Measurements from ENCODE around the gene ZBED5.
"Not testable (repeated sequence)": the region's sequence is repeated elsewhere in the genome, so short reads cannot be mapped to it uniquely, and the experiment has no call there.

The ZBED5 gene

GRCh38 chr11:10829139-10829538, 28.7 kb downstream of the ZBED5 start:
- Histone ChIP-seq H3K27ac (ENCODE audit: low read length) (no peak overlapping the region), H3K9me3 (ENCODE audit: control insufficient read depth in 1 of 2, low read length in 2 of 2) (no peaks in the 10 kb centered on the region), H3K27me3 (ENCODE audit: low read depth, low read length) (no peaks in the 10 kb centered on the region), H3K4me3 (ENCODE audit: low read depth in 1 of 2, low read length in 2 of 2) (no peak overlapping the region), H3K4me1 (ENCODE audit: control insufficient read depth in 1 of 2, insufficient read depth in 2 of 2, low read length in 2 of 2) (no peaks in the 10 kb centered on the region), H3K36me3 (ENCODE audit: control insufficient read depth in 1 of 2, insufficient read depth in 2 of 2, low read length in 2 of 2) (no peaks in the 10 kb centered on the region)

DNA sequence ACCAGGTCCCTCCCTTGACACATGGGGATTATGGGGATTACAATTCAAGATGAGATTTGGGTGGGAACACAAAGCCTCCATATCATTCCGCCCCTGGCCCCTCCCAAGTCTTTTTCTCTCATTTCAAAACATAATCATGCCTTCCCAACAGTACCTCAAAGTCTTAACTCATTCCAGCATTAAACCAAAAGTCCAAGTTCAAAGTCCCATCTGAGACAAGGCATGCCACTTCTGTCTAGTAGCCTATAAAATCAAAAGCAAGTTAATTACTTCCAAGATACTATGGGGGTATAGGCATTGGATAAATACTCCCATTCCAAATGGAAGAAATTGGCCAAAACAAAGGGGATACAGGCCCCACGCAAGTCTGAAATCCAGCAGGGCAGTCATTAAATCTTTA, 29.5 kb downstream of the ZBED5 start:
- H3K36me3 ChIP-seq (ENCODE audit: control insufficient read depth in 1 of 2, insufficient read depth in 2 of 2, low read length in 2 of 2), result no peaks in the 10 kb centered on the region
- H3K4me3 ChIP-seq (ENCODE audit: low read depth in 1 of 2, low read length in 2 of 2), result no peak overlapping the region
- no peaks in the 10 kb centered on the region for H3K4me1 ChIP-seq (ENCODE audit: control insufficient read depth in 1 of 2, insufficient read depth in 2 of 2, low read length in 2 of 2)
- no peaks in the 10 kb centered on the region for H3K9me3 ChIP-seq (ENCODE audit: control insufficient read depth in 1 of 2, low read length in 2 of 2)
- H3K27ac ChIP-seq (ENCODE audit: low read length), result no peak overlapping the region
- no peaks in the 10 kb centered on the region for H3K27me3 ChIP-seq (ENCODE audit: low read depth, low read length)

DNA sequence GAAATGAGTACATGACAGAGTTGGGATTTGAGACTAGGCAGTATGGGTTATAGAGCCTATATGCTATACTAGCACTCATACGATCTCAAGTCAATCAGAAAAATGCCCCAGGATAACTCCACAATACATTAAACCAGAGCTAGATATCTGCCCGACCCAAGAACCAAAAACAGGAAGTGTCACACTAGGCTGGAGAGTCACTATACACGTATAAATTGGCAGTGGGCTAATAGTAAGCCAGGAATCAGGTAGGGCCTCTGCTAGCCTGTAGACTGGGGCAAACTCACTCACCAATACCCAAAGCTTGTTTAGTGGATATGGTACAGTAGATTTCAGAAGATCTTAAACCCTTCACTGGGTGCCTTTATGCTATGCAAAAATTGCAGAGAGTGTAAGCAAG, 33.0 kb downstream of the ZBED5 start:
- H3K9me3 ChIP-seq (ENCODE audit: control insufficient read depth in 1 of 2, low read length in 2 of 2), result no peaks in the 10 kb centered on the region

DNA sequence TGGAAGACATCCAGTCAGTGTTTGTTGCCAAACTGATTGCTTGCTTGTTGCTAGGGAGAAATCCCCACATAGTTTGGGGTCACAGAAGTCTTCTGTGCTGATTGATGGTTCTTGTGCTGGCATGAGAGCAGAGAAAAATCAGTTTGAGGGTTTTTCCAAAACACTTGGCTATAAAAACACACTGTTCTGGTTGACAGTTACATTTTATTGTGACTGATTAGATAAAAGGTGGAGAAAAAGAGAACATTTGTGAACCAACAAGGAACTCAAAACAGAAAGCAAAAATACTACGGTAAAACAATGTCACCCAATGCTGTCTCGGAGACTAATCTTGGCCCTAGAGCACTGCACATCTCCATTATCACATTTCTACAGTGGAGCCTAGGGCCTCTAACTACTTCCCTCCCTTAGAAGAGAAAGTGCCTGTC, 34.7 kb downstream of the ZBED5 start:
- H3K27me3 ChIP-seq (ENCODE audit: low read depth, low read length), result no peaks in the 10 kb centered on the region
- no peaks in the 10 kb centered on the region for H3K36me3 ChIP-seq (ENCODE audit: control insufficient read depth in 1 of 2, insufficient read depth in 2 of 2, low read length in 2 of 2)
- peak overlapping the region in 1 of 2 donors; percentile 7 for H3K4me3 ChIP-seq (ENCODE audit: low read depth in 1 of 2, low read length in 2 of 2)
- peaks cover 0 to 3% of the 10 kb centered on the region in 2 donors for H3K4me1 ChIP-seq (ENCODE audit: control insufficient read depth in 1 of 2, insufficient read depth in 2 of 2, low read length in 2 of 2)
- peak overlapping the region; percentile 4 for H3K27ac ChIP-seq (ENCODE audit: low read length)
- H3K9me3 ChIP-seq (ENCODE audit: control insufficient read depth in 1 of 2, low read length in 2 of 2), result no peaks in the 10 kb centered on the region

More for the DNA sequence above, 33.0 kb downstream of the ZBED5 start:
- no peak overlapping the region for H3K27ac ChIP-seq (ENCODE audit: low read length)
- H3K36me3 ChIP-seq (ENCODE audit: control insufficient read depth in 1 of 2, insufficient read depth in 2 of 2, low read length in 2 of 2), result no peaks in the 10 kb centered on the region
- H3K4me1 ChIP-seq (ENCODE audit: control insufficient read depth in 1 of 2, insufficient read depth in 2 of 2, low read length in 2 of 2), result peaks cover 0 to 3% of the 10 kb centered on the region in 2 donors
- H3K27me3 ChIP-seq (ENCODE audit: low read depth, low read length), result no peaks in the 10 kb centered on the region
- no peak overlapping the region for H3K4me3 ChIP-seq (ENCODE audit: low read depth in 1 of 2, low read length in 2 of 2)

DNA sequence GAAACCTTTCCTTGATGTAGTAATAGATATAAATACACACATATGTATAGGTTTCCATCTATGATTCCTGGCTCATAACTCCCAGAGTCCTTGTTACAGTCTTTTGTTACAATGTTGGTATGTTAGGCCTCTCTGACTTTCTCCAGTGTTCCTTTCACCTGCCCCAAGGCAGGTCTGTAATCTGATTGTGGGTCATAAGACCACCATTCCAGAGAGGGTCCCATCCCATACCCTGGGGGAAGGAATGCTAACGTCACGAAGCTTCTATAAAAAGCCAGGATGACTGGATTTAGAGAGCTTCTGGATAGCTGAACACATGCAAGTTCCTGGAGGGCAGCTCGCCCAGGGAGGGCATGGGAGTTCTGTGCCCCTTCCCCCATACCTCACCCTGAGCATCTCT, 35.4 kb downstream of the ZBED5 start:
- not testable (repeated sequence) for H3K4me1 ChIP-seq (ENCODE audit: control insufficient read depth in 1 of 2, insufficient read depth in 2 of 2, low read length in 2 of 2); H3K27me3 ChIP-seq (ENCODE audit: low read depth, low read length); H3K27ac ChIP-seq (ENCODE audit: low read length); H3K36me3 ChIP-seq (ENCODE audit: control insufficient read depth in 1 of 2, insufficient read depth in 2 of 2, low read length in 2 of 2); H3K9me3 ChIP-seq (ENCODE audit: control insufficient read depth in 1 of 2, low read length in 2 of 2); H3K4me3 ChIP-seq (ENCODE audit: low read depth in 1 of 2, low read length in 2 of 2)

- Histone ChIP-seq H3K27ac (ENCODE audit: low read length) (no peak overlapping the region), H3K27me3 (ENCODE audit: low read depth, low read length) (no peaks in the 10 kb centered on the region), H3K4me3 (ENCODE audit: low read depth in 1 of 2, low read length in 2 of 2) (no peak overlapping the region), H3K4me1 (ENCODE audit: control insufficient read depth in 1 of 2, insufficient read depth in 2 of 2, low read length in 2 of 2) (peaks cover 0 to 3% of the 10 kb centered on the region in 2 donors), H3K9me3 (ENCODE audit: control insufficient read depth in 1 of 2, low read length in 2 of 2) (no peaks in the 10 kb centered on the region), H3K36me3 (ENCODE audit: control insufficient read depth in 1 of 2, insufficient read depth in 2 of 2, low read length in 2 of 2) (no peaks in the 10 kb centered on the region)
Measured at GRCh38 chr11:10818594-10818993, 39.3 kb downstream of the ZBED5 start.

DNA sequence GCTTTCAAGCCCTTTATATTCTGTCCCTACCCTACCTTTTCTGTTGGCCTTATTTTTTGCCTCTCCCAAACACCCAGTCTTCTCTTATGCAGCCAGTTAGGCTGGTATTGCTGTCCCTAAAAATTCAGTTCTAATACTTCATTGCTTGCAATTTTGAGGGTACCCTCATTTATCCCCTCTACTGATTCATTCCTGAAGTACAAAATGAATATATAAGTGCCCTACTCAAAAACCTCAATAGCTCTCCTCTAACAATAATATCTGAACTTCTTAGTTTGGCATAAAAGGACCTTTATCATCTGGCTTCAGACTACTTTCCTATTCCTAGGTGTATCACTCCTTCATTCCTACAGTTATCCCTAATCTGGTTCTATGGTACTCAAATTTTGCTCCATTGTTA, 43.9 kb downstream of the ZBED5 start:
- H3K27me3 ChIP-seq (ENCODE audit: low read depth, low read length), result no peaks in the 10 kb centered on the region
- no peaks in the 10 kb centered on the region for H3K9me3 ChIP-seq (ENCODE audit: control insufficient read depth in 1 of 2, low read length in 2 of 2)
- H3K4me3 ChIP-seq (ENCODE audit: low read depth in 1 of 2, low read length in 2 of 2), result no peak overlapping the region
- peaks cover 4 to 7% of the 10 kb centered on the region in 2 donors for H3K4me1 ChIP-seq (ENCODE audit: control insufficient read depth in 1 of 2, insufficient read depth in 2 of 2, low read length in 2 of 2)
- no peaks in the 10 kb centered on the region for H3K36me3 ChIP-seq (ENCODE audit: control insufficient read depth in 1 of 2, insufficient read depth in 2 of 2, low read length in 2 of 2)
- no peak overlapping the region for H3K27ac ChIP-seq (ENCODE audit: low read length)

- peaks cover 25 to 30% of the 10 kb centered on the region in 2 donors for H3K36me3 ChIP-seq (ENCODE audit: control insufficient read depth in 1 of 2, insufficient read depth in 2 of 2, low read length in 2 of 2)
- H3K4me1 ChIP-seq (ENCODE audit: control insufficient read depth in 1 of 2, insufficient read depth in 2 of 2, low read length in 2 of 2), result peaks cover 19 to 32% of the 10 kb centered on the region in 2 donors
- peak overlapping the region; percentile 99 for H3K4me3 ChIP-seq (ENCODE audit: low read depth in 1 of 2, low read length in 2 of 2)
- H3K27me3 ChIP-seq (ENCODE audit: low read depth, low read length), result no peaks in the 10 kb centered on the region
- no peaks in the 10 kb centered on the region for H3K9me3 ChIP-seq (ENCODE audit: control insufficient read depth in 1 of 2, low read length in 2 of 2)
- H3K27ac ChIP-seq (ENCODE audit: low read length), result peak overlapping the region; percentile 96
Measured at GRCh38 chr11:10809373-10810160, 48.3 kb downstream of the ZBED5 start.

- Histone ChIP-seq H3K27ac (ENCODE audit: low read length) (peak within 1 kb of the TSS; percentile 96), H3K36me3 (ENCODE audit: control insufficient read depth in 1 of 2, insufficient read depth in 2 of 2, low read length in 2 of 2) (peaks cover 33 to 38% of the 10 kb centered on the region in 2 donors), H3K27me3 (ENCODE audit: low read depth, low read length) (no peaks in the 10 kb centered on the region), H3K4me3 (ENCODE audit: low read depth in 1 of 2, low read length in 2 of 2) (peak within 1 kb of the TSS; percentile 99), H3K9me3 (ENCODE audit: control insufficient read depth in 1 of 2, low read length in 2 of 2) (no peaks in the 10 kb centered on the region), H3K4me1 (ENCODE audit: control insufficient read depth in 1 of 2, insufficient read depth in 2 of 2, low read length in 2 of 2) (peaks cover 19 to 37% of the 10 kb centered on the region in 2 donors)
Measured at GRCh38 chr11:10808553-10809372, 49.1 kb downstream of the ZBED5 start, which contains the start of gene EIF4G2. TSS of gene EIF4G2 (minus strand) at chr11:10808926.

DNA sequence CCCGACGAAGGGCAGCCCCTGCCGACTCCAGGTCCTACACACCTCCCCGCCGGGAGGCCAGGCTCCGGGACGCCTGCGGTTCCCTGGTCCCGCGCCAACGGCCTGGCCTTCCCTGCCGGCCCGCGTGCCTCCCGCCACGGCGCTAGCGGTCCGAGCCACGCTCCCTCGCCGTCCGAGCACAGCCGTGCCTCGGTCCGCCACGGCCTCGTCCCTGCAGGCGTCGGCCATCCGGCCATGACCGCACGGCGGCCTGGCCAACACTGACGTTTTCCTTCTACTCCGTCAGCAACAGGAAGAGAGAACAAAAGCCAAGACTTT, 49.7 kb downstream of the ZBED5 start:
- peak overlapping the region; percentile 93 for H3K27ac ChIP-seq (ENCODE audit: low read length)
- H3K27me3 ChIP-seq (ENCODE audit: low read depth, low read length), result no peaks in the 10 kb centered on the region
- H3K4me3 ChIP-seq (ENCODE audit: low read depth in 1 of 2, low read length in 2 of 2), result peak overlapping the region; percentile 99
- peaks cover 39 to 44% of the 10 kb centered on the region in 2 donors for H3K36me3 ChIP-seq (ENCODE audit: control insufficient read depth in 1 of 2, insufficient read depth in 2 of 2, low read length in 2 of 2)
- H3K9me3 ChIP-seq (ENCODE audit: control insufficient read depth in 1 of 2, low read length in 2 of 2), result no peaks in the 10 kb centered on the region
- peaks cover 19 to 42% of the 10 kb centered on the region in 2 donors for H3K4me1 ChIP-seq (ENCODE audit: control insufficient read depth in 1 of 2, insufficient read depth in 2 of 2, low read length in 2 of 2)

- Histone ChIP-seq H3K27ac (ENCODE audit: low read length) (peak overlapping the region; percentile 93), H3K4me3 (ENCODE audit: low read depth in 1 of 2, low read length in 2 of 2) (peak overlapping the region; percentile 99), H3K36me3 (ENCODE audit: control insufficient read depth in 1 of 2, insufficient read depth in 2 of 2, low read length in 2 of 2) (peaks cover 41 to 49% of the 10 kb centered on the region in 2 donors), H3K27me3 (ENCODE audit: low read depth, low read length) (no peaks in the 10 kb centered on the region), H3K9me3 (ENCODE audit: control insufficient read depth in 1 of 2, low read length in 2 of 2) (no peaks in the 10 kb centered on the region), H3K4me1 (ENCODE audit: control insufficient read depth in 1 of 2, insufficient read depth in 2 of 2, low read length in 2 of 2) (peaks cover 19 to 43% of the 10 kb centered on the region in 2 donors)
Measured at GRCh38 chr11:10807493-10808234, 50.2 kb downstream of the ZBED5 start.

Data from muscle layer of duodenum (tissue), 2 donors.